HG03432 (cell line): ENCODE data around the gene NPBWR2.
A peak's percentile ranks its signal among the peaks of the same experiment; 100 is the strongest.

Experiments
- ATAC-seq: cut with Tn5 transposase; IDR thresholded peaks from one replicate; pipeline ENCODE4 v1.9.1; 2021; ENCODE audit warnings: mild to moderate bottlenecking, moderate library complexity; ENCODE audit not compliant: unreplicated experiment

NPBWR2 gene

GRCh38 chr20:64062596-64063388 lies 44.6 kb downstream of the NPBWR2 start, which contains the start of gene TCEA2:
Gene TCEA2, plus strand, starts transcription at chr20:64063198. Its CDS starts 115 bp downstream, at chr20:64063313.
- peak; percentile 79 for ATAC-seq

GRCh38 chr20:64062276-64062595 lies 45.1 kb downstream of the NPBWR2 start:
- no peak for ATAC-seq

- ATAC-seq = no peak
Observed at GRCh38 chr20:64058536-64058935, 48.8 kb downstream of the NPBWR2 start.

- peak; percentile 57 for ATAC-seq
Observed at GRCh38 chr20:64057628-64058498, 49.5 kb downstream of the NPBWR2 start.

GRCh38 chr20:64056889-64057627 lies 50.3 kb downstream of the NPBWR2 start:
- peak; percentile 21 for ATAC-seq

GRCh38 chr20:64056639-64056888 lies 50.8 kb downstream of the NPBWR2 start:
- no peak for ATAC-seq

- ATAC-seq = no peak
Observed at GRCh38 chr20:64055893-64056638, 51.3 kb downstream of the NPBWR2 start.

GRCh38 chr20:64055396-64055892 lies 51.9 kb downstream of the NPBWR2 start:
- ATAC-seq = no peak

- ATAC-seq = no peak
Observed at GRCh38 chr20:64053841-64054661, 53.3 kb downstream of the NPBWR2 start.
